ENCODE data around the gene MUC6.

MUC6 gene

DNA sequence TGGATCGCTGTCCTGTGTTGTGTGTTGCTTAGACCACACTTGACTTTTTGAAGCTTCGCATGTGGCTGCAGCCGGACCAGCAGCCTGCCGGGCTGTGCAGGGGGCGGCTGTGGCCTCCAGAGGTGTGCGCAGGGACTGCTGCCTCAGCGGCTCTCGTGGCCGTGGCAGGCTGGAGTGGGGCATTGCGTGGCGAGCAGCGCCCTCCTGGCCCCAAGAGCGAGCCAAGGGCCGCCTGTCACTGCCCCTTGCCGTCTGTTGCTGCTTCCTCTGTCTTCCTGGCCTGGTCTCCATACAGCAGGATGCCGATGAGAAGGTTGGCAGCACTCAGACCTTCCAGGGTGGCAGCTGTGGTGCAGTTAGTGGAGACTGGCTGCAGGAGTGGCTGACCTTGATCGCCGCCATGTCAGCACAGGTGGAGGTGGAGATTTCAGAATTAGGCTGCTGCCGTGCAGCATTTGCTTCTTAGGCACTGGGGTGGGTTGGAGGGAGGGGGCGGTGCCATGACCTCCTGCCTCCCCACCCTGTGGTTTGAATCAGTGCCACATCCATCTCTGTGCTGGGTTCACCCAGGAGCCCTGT is 34.0 kb downstream of the MUC6 start:
- TF ChIP-seq, protein P1, sequence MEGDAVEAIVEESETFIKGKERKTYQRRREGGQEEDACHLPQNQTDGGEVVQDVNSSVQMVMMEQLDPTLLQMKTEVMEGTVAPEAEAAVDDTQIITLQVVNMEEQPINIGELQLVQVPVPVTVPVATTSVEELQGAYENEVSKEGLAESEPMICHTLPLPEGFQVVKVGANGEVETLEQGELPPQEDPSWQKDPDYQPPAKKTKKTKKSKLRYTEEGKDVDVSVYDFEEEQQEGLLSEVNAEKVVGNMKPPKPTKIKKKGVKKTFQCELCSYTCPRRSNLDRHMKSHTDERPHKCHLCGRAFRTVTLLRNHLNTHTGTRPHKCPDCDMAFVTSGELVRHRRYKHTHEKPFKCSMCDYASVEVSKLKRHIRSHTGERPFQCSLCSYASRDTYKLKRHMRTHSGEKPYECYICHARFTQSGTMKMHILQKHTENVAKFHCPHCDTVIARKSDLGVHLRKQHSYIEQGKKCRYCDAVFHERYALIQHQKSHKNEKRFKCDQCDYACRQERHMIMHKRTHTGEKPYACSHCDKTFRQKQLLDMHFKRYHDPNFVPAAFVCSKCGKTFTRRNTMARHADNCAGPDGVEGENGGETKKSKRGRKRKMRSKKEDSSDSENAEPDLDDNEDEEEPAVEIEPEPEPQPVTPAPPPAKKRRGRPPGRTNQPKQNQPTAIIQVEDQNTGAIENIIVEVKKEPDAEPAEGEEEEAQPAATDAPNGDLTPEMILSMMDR (IDR thresholded peaks at IDR 0.05), result no peak

DNA sequence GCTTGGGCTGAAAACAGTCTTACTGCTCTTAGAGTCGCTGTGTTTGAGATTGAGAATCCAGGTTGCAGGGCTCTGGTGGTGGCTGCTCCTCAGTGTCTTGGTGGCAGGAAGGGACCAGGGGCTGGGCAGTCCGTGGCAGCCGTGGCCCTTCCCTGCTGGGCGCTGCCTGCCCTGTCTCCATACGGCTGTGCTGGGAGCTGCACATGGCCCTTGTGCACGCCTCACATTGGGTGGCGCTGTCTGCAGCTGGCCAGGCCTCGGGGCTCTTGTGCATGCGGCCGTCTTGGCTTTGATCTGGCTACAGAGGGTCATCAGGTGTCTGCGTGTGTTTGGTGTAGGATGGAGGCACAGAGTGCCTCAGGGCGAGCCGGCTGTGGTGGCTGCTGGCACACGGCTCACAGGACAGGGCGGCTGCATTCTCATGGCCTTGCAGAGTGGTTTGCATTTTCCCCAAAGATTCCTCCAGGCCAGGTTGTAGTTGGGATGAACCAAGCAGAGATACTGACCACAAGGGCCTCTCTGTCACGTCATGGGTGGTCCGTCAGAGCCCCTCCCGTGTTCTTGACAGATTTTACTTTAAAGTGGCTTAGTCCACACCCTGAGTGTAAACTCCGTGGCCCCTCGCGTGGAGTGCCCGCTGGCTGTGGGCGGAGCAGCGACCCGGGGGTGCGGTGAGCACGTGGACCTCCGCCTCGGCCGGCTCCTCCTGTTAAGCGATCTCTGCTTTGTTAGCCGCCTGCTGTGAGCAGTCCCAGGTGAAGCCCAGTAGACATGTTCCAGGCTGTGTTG is 34.7 kb downstream of the MUC6 start:
- TF ChIP-seq, protein P1 (IDR thresholded peaks at IDR 0.05), result no peak

- TF ChIP-seq, protein P1 (IDR thresholded peaks at IDR 0.05), result no peak
Measured at GRCh38 chr11:1000357-1001278, 35.9 kb downstream of the MUC6 start.

- TF ChIP-seq, protein P1 (IDR thresholded peaks at IDR 0.05), result no peak
Measured at GRCh38 chr11:999009-999408, 37.5 kb downstream of the MUC6 start.

GRCh38 chr11:997907-998306 is 38.6 kb downstream of the MUC6 start:
- TF ChIP-seq, protein P1 (IDR thresholded peaks at IDR 0.05), result no peak

GRCh38 chr11:996681-997080 is 39.8 kb downstream of the MUC6 start:
- TF ChIP-seq, protein P1 (IDR thresholded peaks at IDR 0.05), result no peak

DNA sequence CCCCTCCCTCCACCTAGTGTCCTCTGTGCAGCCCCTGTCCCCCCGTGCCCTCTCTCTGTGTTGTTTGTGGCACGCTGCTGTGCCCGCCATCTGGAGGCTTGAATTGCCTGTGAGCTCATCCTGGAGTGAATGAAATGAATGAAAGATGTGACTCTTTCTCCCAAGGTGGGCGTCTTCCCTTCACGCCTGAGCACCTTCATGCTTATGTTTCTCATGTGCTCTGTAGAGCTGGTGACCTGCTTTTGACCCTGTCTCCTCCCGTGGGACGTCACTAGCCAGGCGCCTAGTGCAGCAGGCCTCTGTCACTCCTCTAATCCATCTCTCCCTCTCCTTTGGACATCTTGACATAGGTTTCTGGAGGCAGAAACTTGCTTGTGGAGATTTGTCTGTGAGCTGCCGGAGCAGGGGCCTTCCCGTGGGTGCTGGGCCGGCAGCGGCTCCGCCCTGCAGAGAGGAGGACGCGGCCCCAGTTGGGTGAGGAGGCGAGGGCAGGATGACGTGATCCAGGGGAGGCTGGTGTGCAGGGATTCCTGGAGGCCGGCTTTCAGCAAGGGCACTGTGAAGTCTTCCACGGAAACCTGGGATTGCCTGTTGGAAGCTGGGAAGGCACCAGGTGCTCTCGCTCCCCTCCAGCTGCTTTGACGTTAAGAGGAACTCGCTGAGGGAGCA is 40.6 kb downstream of the MUC6 start:
- TF ChIP-seq, protein P1 (IDR thresholded peaks at IDR 0.05), result no peak

All from LNCAP (cell line).